Omental fat pad (tissue), 4 donors: ENCODE measurements around the gene PRKCA. TPM values are rescaled to one million over a fixed set of nuclear protein-coding genes. Genes with fewer than 3 reads are reported as not detected.

Source experiments
- ATAC-seq: fragments of 150-250 bp; one replicate; pipeline ENCODE4 v1.9.1; 2016; ENCODE audit warnings: mild to moderate bottlenecking, moderate library complexity; ENCODE audit not compliant: low FRiP score
- DNase-seq: peaks from one replicate; pipeline ENCODE4 v3.0.0-alpha.2; 2019; ENCODE audit warnings: low spot score
- CTCF ChIP-seq, 3 donors: fragments of 450-650 bp; IDR thresholded peaks; one replicate each; pipeline ENCODE4 v1.5.1; 2016 to 2017; ENCODE audit warnings: antibody characterized with exemption in 3 of 3, mild to moderate bottlenecking in 3 of 3, moderate library complexity in 2 of 3
- total RNA-seq, 4 donors: library from RNA; depleted of rRNA; stranded (reverse); fragments of >200 nt; gene quantifications; one replicate each; pipeline ENCODE4 v1.1.0, GENCODE V29; 2016

The PRKCA gene
- total RNA-seq, 4 donors from 2014 or later, result 6.7 to 14.3 (median 10.3) TPM

GRCh38 chr17:66715745-66716156 lies 413.3 kb downstream of the PRKCA start:
- peak in 1 of 3 donors; percentile 55 for TF ChIP-seq CTCF (IDR thresholded peaks at IDR 0.05)
- no peak for ATAC-seq
- no peak for DNase-seq

DNA sequence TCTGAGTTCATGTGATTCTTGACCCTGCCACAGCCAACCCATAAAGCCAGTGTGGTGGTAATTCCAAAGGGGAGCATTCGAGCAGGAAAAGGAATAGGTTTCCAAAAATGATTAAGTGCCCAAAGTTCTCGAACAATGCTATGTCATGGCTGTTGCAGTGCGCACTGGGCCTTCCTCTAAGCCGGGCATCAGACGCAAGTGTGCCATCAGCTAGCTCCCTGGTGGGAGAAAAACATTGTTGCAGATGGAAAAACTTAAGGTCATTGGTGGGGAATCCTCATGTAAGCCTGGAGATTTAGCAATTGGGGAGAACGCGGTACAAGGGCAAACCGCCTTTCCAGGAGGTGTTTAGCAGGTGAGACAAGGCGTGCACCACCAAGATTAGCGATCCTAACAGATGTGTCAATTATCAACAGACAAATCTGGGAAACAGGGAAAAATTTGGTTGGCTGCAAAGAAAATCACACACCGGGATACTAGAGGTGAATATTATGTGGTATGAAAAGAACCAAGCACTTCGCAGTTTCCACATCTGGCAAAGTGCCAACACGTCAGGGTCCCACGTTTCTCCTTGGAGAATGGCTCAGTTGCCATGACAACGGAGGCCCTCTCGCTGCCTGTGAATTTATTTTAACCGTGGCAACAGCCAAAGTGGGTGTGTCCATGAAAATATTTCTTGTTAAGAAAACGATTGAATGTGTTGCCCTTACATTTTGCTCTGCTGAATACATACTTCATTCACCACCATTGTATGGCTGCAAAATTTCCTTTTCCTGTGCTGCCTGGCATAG lies 414.0 kb downstream of the PRKCA start:
- DNase-seq, result no peak
- no peak for TF ChIP-seq CTCF (IDR thresholded peaks at IDR 0.05)
- no peak for ATAC-seq

GRCh38 chr17:66717641-66718058 lies 415.2 kb downstream of the PRKCA start:
- ATAC-seq (no peak), DNase-seq (no peak)
- TF ChIP-seq CTCF (IDR thresholded peaks at IDR 0.05), result no peak

- no peak for ATAC-seq
- DNase-seq, result no peak
- TF ChIP-seq CTCF (IDR thresholded peaks at IDR 0.05), result no peak
These were observed 417.6 kb downstream of the PRKCA start for GRCh38 chr17:66720027-66720426.

DNA sequence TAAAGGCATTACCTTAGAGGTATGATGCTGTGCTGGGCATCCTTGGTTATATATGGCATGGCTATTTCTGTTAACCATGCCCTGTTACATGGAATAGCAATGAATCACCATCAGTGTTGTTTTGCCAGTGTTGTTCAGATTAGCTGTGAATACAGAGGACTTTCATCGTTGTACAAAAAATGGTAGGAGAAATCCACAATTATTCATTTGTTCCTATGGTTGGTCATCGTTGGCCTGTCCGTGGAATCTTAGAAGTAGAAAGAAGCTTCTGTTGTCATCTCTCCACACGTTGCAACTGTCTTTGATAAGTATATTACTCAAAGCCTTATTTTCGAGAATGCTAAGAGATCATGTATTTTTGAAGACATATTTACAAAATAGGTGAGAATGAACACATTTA lies 418.2 kb downstream of the PRKCA start:
- ATAC-seq (no peak), DNase-seq (no peak)
- TF ChIP-seq CTCF (IDR thresholded peaks at IDR 0.05), result no peak

GRCh38 chr17:66722341-66722740 lies 419.9 kb downstream of the PRKCA start:
- ATAC-seq (no peak), DNase-seq (no peak)
- TF ChIP-seq CTCF (IDR thresholded peaks at IDR 0.05), result no peak
